Eye (tissue), 1 donor: ENCODE results near the gene RAPGEF1.

Source experiments
- DNase-seq: peaks from one replicate; pipeline ENCODE4 v3.0.0-alpha.2; 2015

The RAPGEF1 gene

GRCh38 chr9:131582466-131583336 is 157.2 kb downstream of the RAPGEF1 start:
- no peak for DNase-seq

GRCh38 chr9:131582056-131582455 is 157.8 kb downstream of the RAPGEF1 start:
- DNase-seq: no peak

- DNase-seq: peak; percentile 8
Measured at GRCh38 chr9:131580358-131580757, 159.5 kb downstream of the RAPGEF1 start.

- no peak for DNase-seq
Measured at GRCh38 chr9:131579789-131580211, 160.1 kb downstream of the RAPGEF1 start.

- DNase-seq: peak; percentile 39
Measured at GRCh38 chr9:131578731-131579504, 161.0 kb downstream of the RAPGEF1 start.

- DNase-seq: peak; percentile 91
Measured at GRCh38 chr9:131578021-131578420, 161.9 kb downstream of the RAPGEF1 start.

GRCh38 chr9:131577005-131578000 is 162.6 kb downstream of the RAPGEF1 start:
- no peak for DNase-seq

- peak; percentile 8 for DNase-seq
Measured at GRCh38 chr9:131575946-131576853, 163.7 kb downstream of the RAPGEF1 start.

- DNase-seq: no peak
Measured at GRCh38 chr9:131574730-131575640, 164.9 kb downstream of the RAPGEF1 start.

- no peak for DNase-seq
Measured at GRCh38 chr9:131567910-131568309, 172.0 kb downstream of the RAPGEF1 start.

GRCh38 chr9:131566158-131566557 is 173.7 kb downstream of the RAPGEF1 start:
- DNase-seq: no peak

- DNase-seq: no peak
Measured at GRCh38 chr9:131565369-131565768, 174.5 kb downstream of the RAPGEF1 start.

- DNase-seq: no peak
Measured at GRCh38 chr9:131562032-131562959, 177.6 kb downstream of the RAPGEF1 start.

- DNase-seq: no peak
Measured at GRCh38 chr9:131559421-131560000, 180.4 kb downstream of the RAPGEF1 start.

GRCh38 chr9:131557855-131558548 is 181.9 kb downstream of the RAPGEF1 start:
- no peak for DNase-seq

GRCh38 chr9:131555841-131556673 is 183.8 kb downstream of the RAPGEF1 start:
- no peak for DNase-seq

GRCh38 chr9:131554843-131555351 is 185.0 kb downstream of the RAPGEF1 start:
- DNase-seq: no peak
